H1 (cell line): ENCODE data around the gene TRAPPC2L. TPM values are rescaled to one million over a fixed set of nuclear protein-coding genes. Genes with fewer than 3 reads are reported as not detected.

Source experiments
- CTCF ChIA-PET: fragments of 300-600 bp; sonication (Branson Sonifier 250); formaldehyde crosslinking; loops from one replicate; lab custom pipeline; 2021; ENCODE audit not compliant: partially characterized antibody; lab: Charles Lee
- POLR2A ChIA-PET: fragments of 300-600 bp; sonication (Branson Sonifier 250); formaldehyde crosslinking; loops from one replicate; lab custom pipeline; 2021; ENCODE audit warnings: inconsistent platforms; ENCODE audit not compliant: partially characterized antibody; lab: Charles Lee
- DNase-seq, 2 experiments: peaks; one replicate each; pipeline versions ENCODE4 v3.0.0 to v3.0.0-alpha.2; 2010 to 2022; ENCODE audit warnings: low spot score in 2 of 2, low read depth in 1 of 2, mixed read lengths in 1 of 2
- FAIRE-seq: peaks from 2 replicates; lab custom pipeline; 2011; peaks lifted over from hg19 to GRCh38; lab: Jason Lieb, UNC
- H2AFZ ChIP-seq: 2 replicates; pipeline ENCODE4 v1.8.1; 2012; ENCODE audit warnings: low read length, inconsistent platforms
- H2AK5ac ChIP-seq: 2 replicates; pipeline ENCODE4 v1.6.1; 2013; ENCODE audit warnings: low read depth, low read length
- H2BK120ac ChIP-seq: replicated peaks from 2 replicates; pipeline ENCODE3; 2013; ENCODE audit warnings: low read depth, low read length, inconsistent platforms
- H2BK12ac ChIP-seq: 2 replicates; pipeline ENCODE4 v1.6.1; 2013; ENCODE audit warnings: low read depth, low read length
- H2BK15ac ChIP-seq: 2 replicates; pipeline ENCODE4 v1.6.1; 2013; ENCODE audit warnings: low read length
- H2BK20ac ChIP-seq: 2 replicates; pipeline ENCODE4 v1.6.1; 2013; ENCODE audit warnings: low read length
- H2BK5ac ChIP-seq: 2 replicates; pipeline ENCODE4 v1.6.1; 2013; ENCODE audit warnings: low read depth, low read length
- H3K14ac ChIP-seq: 2 replicates; pipeline ENCODE4 v1.6.1; 2013; ENCODE audit warnings: inconsistent platforms; ENCODE audit not compliant: insufficient read length
- H3K18ac ChIP-seq: 2 replicates; pipeline ENCODE4 v1.6.1; 2013; ENCODE audit warnings: low read length; ENCODE audit errors: extremely low read depth
- H3K23ac ChIP-seq: 2 replicates; pipeline ENCODE4 v1.6.1; 2013; ENCODE audit warnings: inconsistent platforms; ENCODE audit not compliant: insufficient read length
- H3K23me2 ChIP-seq: 2 replicates; pipeline ENCODE4 v1.6.1; 2013; ENCODE audit warnings: low read depth, low read length
- H3K27ac ChIP-seq: 2 replicates; pipeline ENCODE4 v1.6.1; 2011; ENCODE audit warnings: low read depth, low read length, inconsistent platforms
- H3K27me3 ChIP-seq, 4 experiments: replicated peaks in 1 of 4; 1 replicate in 1 of 4; 2 replicates in 3 of 4; pipeline versions ENCODE4 v1.6.1 to v1.8.1; 2011 to 2013; ENCODE audit warnings: low read length in 3 of 4, mild to moderate bottlenecking in 3 of 4, inconsistent platforms in 2 of 4, mixed read lengths in 2 of 4, moderate library complexity in 1 of 4; ENCODE audit not compliant: control insufficient read depth in 3 of 4, insufficient read depth in 3 of 4; ENCODE audit errors: extremely low read depth in 1 of 4
- H3K36me3 ChIP-seq, 4 experiments: 2 replicates each; pipeline versions ENCODE4 v1.6.1 to v1.8.1; 2011 to 2013; ENCODE audit warnings: mild to moderate bottlenecking in 4 of 4, low read length in 3 of 4, moderate library complexity in 2 of 4, control low read depth in 1 of 4, inconsistent platforms in 1 of 4; ENCODE audit not compliant: insufficient read depth in 4 of 4, control insufficient read depth in 2 of 4
- H3K4ac ChIP-seq: replicated peaks from 2 replicates; pipeline ENCODE3; 2013; ENCODE audit warnings: low read length, low read depth, mixed read lengths, inconsistent platforms; ENCODE audit not compliant: insufficient read length
- H3K4me1 ChIP-seq, 4 experiments: replicated peaks in 1 of 4; 1 replicate in 1 of 4; 2 replicates in 3 of 4; pipeline versions ENCODE4 v1.6.1 to v1.8.1; 2011 to 2013; ENCODE audit warnings: low read length in 3 of 4, inconsistent platforms in 2 of 4, mixed read lengths in 1 of 4; ENCODE audit not compliant: insufficient read depth in 4 of 4, control insufficient read depth in 3 of 4
- H3K4me2 ChIP-seq, 2 experiments: 2 replicates each; pipeline versions ENCODE4 v1.6.1 to v1.8.1; 2011 to 2013; ENCODE audit warnings: low read depth in 2 of 2, low read length in 2 of 2, control low read depth in 1 of 2, inconsistent platforms in 1 of 2, mild to moderate bottlenecking in 1 of 2; ENCODE audit not compliant: insufficient read depth in 1 of 2
- H3K4me3 ChIP-seq, 4 experiments: fragments of 200-600, 300-600 bp in 1 of 4; sonication (generic), shearing (Covaris generic), sonication (Bioruptor Twin) in 1 of 4; 2 replicates each; pipeline versions ENCODE4 v1.5.1 to v1.8.1; 2011 to 2016; ENCODE audit warnings: low read length in 4 of 4, low read depth in 3 of 4, control low read depth in 2 of 4, inconsistent platforms in 2 of 4, mild to moderate bottlenecking in 2 of 4, mixed read lengths in 1 of 4, moderate library complexity in 1 of 4; ENCODE audit not compliant: insufficient read depth in 2 of 4; ENCODE audit errors: extremely low read depth in 1 of 4
- H3K56ac ChIP-seq: replicated peaks from 2 replicates; pipeline ENCODE3; 2013; ENCODE audit warnings: low read depth, mild to moderate bottlenecking, mixed read lengths, low read length, inconsistent platforms; ENCODE audit not compliant: insufficient read length
- H3K79me1 ChIP-seq: 2 replicates; pipeline ENCODE4 v1.6.1; 2013; ENCODE audit warnings: low read depth, low read length, control low read depth
- H3K79me2 ChIP-seq, 2 experiments: 2 replicates each; pipeline versions ENCODE4 v1.6.1 to v1.8.1; 2012 to 2013; ENCODE audit warnings: low read length in 2 of 2, mild to moderate bottlenecking in 2 of 2, inconsistent platforms in 1 of 2; ENCODE audit not compliant: insufficient read depth in 2 of 2, control insufficient read depth in 1 of 2
- H3K9ac ChIP-seq, 4 experiments: replicated peaks in 1 of 4; 1 replicate in 1 of 4; 2 replicates in 3 of 4; pipeline versions ENCODE4 v1.6.1 to v1.8.1; 2011 to 2013; ENCODE audit warnings: low read depth in 3 of 4, low read length in 3 of 4, control low read depth in 2 of 4, mild to moderate bottlenecking in 2 of 4, moderate library complexity in 2 of 4, inconsistent platforms in 1 of 4; ENCODE audit errors: extremely low read depth in 1 of 4
- H3K9me3 ChIP-seq, 2 experiments: 2 replicates each; pipeline versions ENCODE4 v1.6.1 to v1.8.1; 2012 to 2013; ENCODE audit warnings: mild to moderate bottlenecking in 2 of 2, moderate library complexity in 2 of 2, control low read depth in 1 of 2, inconsistent platforms in 1 of 2, low read depth in 1 of 2, low read length in 1 of 2, mixed read lengths in 1 of 2; ENCODE audit not compliant: insufficient read depth in 2 of 2
- H4K20me1 ChIP-seq, 2 experiments: replicated peaks in 1 of 2; 2 replicates each; pipeline versions ENCODE3 to v1.8.1; 2011 to 2013; ENCODE audit warnings: inconsistent platforms in 2 of 2, low read length in 2 of 2, mild to moderate bottlenecking in 1 of 2; ENCODE audit not compliant: insufficient read depth in 2 of 2, control insufficient read depth in 1 of 2
- H4K5ac ChIP-seq: 2 replicates; pipeline ENCODE4 v1.6.1; 2013; ENCODE audit warnings: low read length, low read depth, mixed read lengths, inconsistent platforms; ENCODE audit not compliant: insufficient read length
- H4K8ac ChIP-seq: 2 replicates; pipeline ENCODE4 v1.8.0; 2013; ENCODE audit warnings: mild to moderate bottlenecking, moderate library complexity, low read length, inconsistent platforms; ENCODE audit not compliant: insufficient read depth; ENCODE audit errors: extremely low read depth
- H4K91ac ChIP-seq: replicated peaks from 2 replicates; pipeline ENCODE3; 2013; ENCODE audit warnings: low read length, mixed read lengths, inconsistent platforms; ENCODE audit not compliant: insufficient read length
- BCL11A ChIP-seq, 2 experiments: IDR thresholded peaks; one replicate each; pipeline ENCODE4 v1.6.1; 2011; ENCODE audit warnings: low read depth in 2 of 2, low read length in 2 of 2, mild to moderate bottlenecking in 2 of 2
- CBX5 ChIP-seq: fragments of 300-800, 300-1000 bp; sonication (generic); IDR thresholded peaks from 2 replicates; pipeline ENCODE4 v1.7.1; 2016; ENCODE audit warnings: antibody characterized with exemption, low read length, low read depth
- EP300 ChIP-seq, 2 experiments: IDR thresholded peaks; 1 replicate in 1 of 2; 2 replicates in 1 of 2; pipeline ENCODE4 v1.6.1; 2011 to 2012; ENCODE audit warnings: low read depth in 2 of 2, low read length in 2 of 2, mild to moderate bottlenecking in 2 of 2, borderline replicate concordance in 1 of 2, inconsistent platforms in 1 of 2, moderate library complexity in 1 of 2
- EZH2 ChIP-seq: fragments of 200-600 bp; sonication (generic); IDR thresholded peaks from 2 replicates; pipeline ENCODE4 v1.7.1; 2012; ENCODE audit warnings: low read depth, mild to moderate bottlenecking, moderate library complexity, low read length, inconsistent platforms; ENCODE audit not compliant: severe bottlenecking
- KDM1A ChIP-seq: fragments of 200-600, 300-600 bp; sonication (generic); IDR thresholded peaks from 2 replicates; pipeline ENCODE4 v1.7.1; 2016; ENCODE audit warnings: mild to moderate bottlenecking, low read length, borderline replicate concordance
- KDM4A ChIP-seq: IDR thresholded peaks from one replicate; pipeline ENCODE4 v1.7.1; 2012; ENCODE audit warnings: low read depth, mild to moderate bottlenecking, moderate library complexity, low read length, inconsistent platforms; ENCODE audit not compliant: severe bottlenecking
- KDM5A ChIP-seq: fragments of 200-600 bp; IDR thresholded peaks from 2 replicates; pipeline ENCODE4 v1.7.1; 2012; ENCODE audit warnings: mild to moderate bottlenecking, low read length, inconsistent platforms, mixed read lengths
- POLR2A ChIP-seq, 2 experiments: IDR thresholded peaks; 1 replicate in 1 of 2; 2 replicates in 1 of 2; pipeline ENCODE4 v1.6.1; 2011; ENCODE audit warnings: low read depth in 2 of 2, low read length in 2 of 2, mild to moderate bottlenecking in 2 of 2; ENCODE audit errors: control extremely low read depth in 1 of 2
- RBBP5 ChIP-seq: IDR thresholded peaks from 2 replicates; pipeline ENCODE4 v1.7.1; 2012; ENCODE audit warnings: low read depth, mild to moderate bottlenecking, inconsistent platforms, low read length, moderate library complexity, borderline replicate concordance
- SP4 ChIP-seq: IDR thresholded peaks from 2 replicates; pipeline ENCODE4 v1.6.1; 2012; ENCODE audit warnings: low read length, inconsistent platforms
- TAF7 ChIP-seq: optimal IDR thresholded peaks from 2 replicates; pipeline ENCODE3; 2011; ENCODE audit warnings: low read depth, mild to moderate bottlenecking, inconsistent platforms, low read length, moderate library complexity, borderline replicate concordance
- TCF12 ChIP-seq: IDR thresholded peaks from 2 replicates; pipeline ENCODE4 v1.6.1; 2011; ENCODE audit warnings: low read depth, mild to moderate bottlenecking, low read length
- WGBS, 2 experiments: shearing (Covaris generic) in 1 of 2; methylation state at CpG; one replicate each; pipeline versions ENCODE4 v1.1.6 to v1.1.7; 2013 to 2015; ENCODE audit warnings: low lambda C conversion rate in 2 of 2, mixed read lengths in 2 of 2, inconsistent platforms in 1 of 2, low coverage in 1 of 2, missing lambda C conversion rate in 1 of 2; ENCODE audit not compliant: insufficient replicate concordance in 2 of 2, insufficient coverage in 1 of 2, insufficient read length in 1 of 2; ENCODE audit errors: extremely low coverage in 1 of 2, missing lambda C conversion rate in 1 of 2; 5-methylcytosine and 5-hydroxymethylcytosine counted together
- polyA plus RNA-seq, 7 experiments: library from polyadenylated mRNA; depleted of rRNA in 3 of 7; stranded (reverse) in 5 of 7; unstranded in 2 of 7; fragments of >200 nt in 5 of 7; fragments of 200-250 nt in 2 of 7; gene quantifications; 1 replicate in 5 of 7; 2 replicates in 1 of 7; 4 replicates in 1 of 7; pipeline versions ENCODE4 v1.2.1 to v1.2.3, GENCODE V29; 2011 to 2013; ENCODE audit warnings: missing spikeins in 2 of 7, mixed read lengths in 2 of 7
- total RNA-seq: library from RNA; stranded (reverse); fragmentation: NEBNext Ultra II Directional; extraction: Animal tissue kit (Norgen Biotek cat#: 25700); gene quantifications from 2 replicates; pipeline ENCODE4 v1.2.1, GENCODE V29; 2021

Gene TRAPPC2L
- total and polyA plus RNA-seq, 2 of the 8 experiments (the other 6 are each of a cell fraction or from before 2014, with no cell fraction given): 98.7 to 133 TPM

- no peak overlapping the region for H3K23ac ChIP-seq
- H2AK5ac ChIP-seq: no peak overlapping the region
- no peak overlapping the region for H4K91ac ChIP-seq
- H2BK5ac ChIP-seq: peak overlapping the region; percentile 44; the same call in 1 of the 2 replicates
- H4K20me1 ChIP-seq: peaks cover 12 to 18% of the 10 kb centered on the region in 2 experiments
- H3K4me3 ChIP-seq: no peak overlapping the region
- FAIRE-seq (no peak), DNase-seq (no peak)
- H2BK15ac ChIP-seq: no peak overlapping the region
- H3K9me3 ChIP-seq: no peaks in the 10 kb centered on the region
- no peak overlapping the region for H2BK120ac ChIP-seq
- H4K8ac ChIP-seq: no peak overlapping the region
- no peak overlapping the region for H2AFZ ChIP-seq
- no peak overlapping the region for H3K4me2 ChIP-seq
- H3K9ac ChIP-seq: no peak overlapping the region
- peaks cover 10% of the 10 kb centered on the region for H3K23me2 ChIP-seq
- 92% methylated on average over 13 of the region's 13 CpGs; no CpG with 5 or more reads in 1 of the 2 experiments for WGBS, 2 experiments
- no peak overlapping the region for H3K56ac ChIP-seq
- no peak overlapping the region for H3K4ac ChIP-seq
- no peak overlapping the region for H2BK20ac ChIP-seq
- no peak overlapping the region for H3K18ac ChIP-seq
- no peak overlapping the region for H3K27ac ChIP-seq
- no peak overlapping the region for H3K14ac ChIP-seq
- peak overlapping the region; percentile 2; the same call in 1 of the 2 replicates for H2BK12ac ChIP-seq
- ChIA-PET POLR2A (interaction anchor here (1.3 to 5.5 kb wide), 3 partner anchors 9 to 43 kb away, joined by 3 to 25 read pairs (median 4); partner anchors contain the start of genes CDT1, GALNS and TRAPPC2L), CTCF (interaction anchor here (1.3 to 5.7 kb wide), 5 partner anchors 21 to 353 kb away, joined by 4 to 29 read pairs (median 8); partner anchors contain the start of genes GALNS and TRAPPC2L)
- H3K27me3 ChIP-seq: no peaks in the 10 kb centered on the region
- peaks cover 0 to 11% (median 4%) of the 10 kb centered on the region in 4 experiments; a peak in 5 of 7 replicates for H3K4me1 ChIP-seq
- H3K79me2 ChIP-seq: peaks cover 0 to 18% of the 10 kb centered on the region in 2 experiments; a peak in 2 of 4 replicates
- no peak overlapping the region for H4K5ac ChIP-seq
- 0 out of 2 replicates have a peak, but pooled peaks cover 4% of the 10 kb centered on the region for H3K79me1 ChIP-seq
- H3K36me3 ChIP-seq: peaks cover 3 to 16% (median 8%) of the 10 kb centered on the region in 4 experiments
- TF ChIP-seq BCL11A (IDR thresholded peaks at IDR 0.05; ENCODE audit: low read depth in 2 of 2, low read length in 2 of 2) (no peak), SP4 (no peak), TAF7 (no peak), KDM4A (no peak), TCF12 (no peak), KDM1A (no peak), KDM5A (no peak), POLR2A (IDR thresholded peaks at IDR 0.05; ENCODE audit: control extremely low read depth in 1 of 2, low read depth in 2 of 2, low read length in 2 of 2) (no peak), EZH2 (no peak), RBBP5 (no peak), EP300 (IDR thresholded peaks at IDR 0.05; ENCODE audit: borderline replicate concordance in 1 of 2, low read depth in 2 of 2, low read length in 2 of 2) (no peak), CBX5 (no peak)
Observed at GRCh38 chr16:88814144-88814502, 42.8 kb upstream of the TRAPPC2L start.
